Stomach smooth muscle (tissue), 2 donors: Measurements from ENCODE around the gene NTRK1.
A peak's percentile ranks its signal among the peaks of the same experiment; 100 is the strongest.
"Not testable (repeated sequence)": the region's sequence is repeated elsewhere in the genome, so short reads cannot be mapped to it uniquely, and the experiment has no call there.

ENCODE experiments used
- H3K27ac ChIP-seq: one replicate; pipeline ENCODE4 v1.7.0; 2013; ENCODE audit warnings: mild to moderate bottlenecking, low read length, inconsistent platforms
- H3K27me3 ChIP-seq, 2 donors: one replicate each; pipeline ENCODE4 v1.7.0; 2013; ENCODE audit warnings: low read length in 2 of 2; ENCODE audit not compliant: insufficient read depth in 2 of 2, control insufficient read depth in 1 of 2
- H3K36me3 ChIP-seq, 2 donors: one replicate each; pipeline ENCODE4 v1.7.0; 2013; ENCODE audit warnings: low read length in 2 of 2; ENCODE audit not compliant: control insufficient read depth in 2 of 2, insufficient read depth in 2 of 2
- H3K4me1 ChIP-seq: one replicate; pipeline ENCODE4 v1.7.0; 2013; ENCODE audit warnings: low read length; ENCODE audit not compliant: control insufficient read depth, insufficient read depth
- H3K4me3 ChIP-seq, 2 donors: one replicate each; pipeline ENCODE4 v1.7.0; 2013; ENCODE audit warnings: low read length in 2 of 2
- H3K9ac ChIP-seq, 2 donors: one replicate each; pipeline ENCODE4 v1.7.0; 2013; ENCODE audit warnings: low read length in 2 of 2, mild to moderate bottlenecking in 1 of 2
- H3K9me3 ChIP-seq, 2 donors: one replicate each; pipeline ENCODE4 v1.7.0; 2013; ENCODE audit warnings: low read length in 2 of 2; ENCODE audit not compliant: control insufficient read depth in 2 of 2
- donor health status: healthy.
- donor health status: Pancreatic carcinoma.

Gene NTRK1

GRCh38 chr1:156920233-156921052 is 59.8 kb downstream of the NTRK1 start, which contains the start of gene LRRC71:
Gene LRRC71, plus strand, starts transcription at chr1:156920632. Its CDS starts 172 bp downstream, at chr1:156920804.
- Histone ChIP-seq H3K4me1 (peaks cover 14% of the 10 kb centered on the region), H3K9me3 (no peaks in the 10 kb centered on the region), H3K4me3 (peak within 1 kb of the TSS in 1 of 2 donors; percentile 54), H3K27me3 (peaks cover 46 to 54% of the 10 kb centered on the region in 2 donors), H3K9ac (no peak within 1 kb of the TSS), H3K27ac (no peak within 1 kb of the TSS), H3K36me3 (peaks cover 0 to 3% of the 10 kb centered on the region in 2 donors)

- no peaks in the 10 kb centered on the region for H3K36me3 ChIP-seq
- no peak overlapping the region for H3K27ac ChIP-seq
- peaks cover 14% of the 10 kb centered on the region for H3K4me1 ChIP-seq
- no peak overlapping the region for H3K9ac ChIP-seq
- H3K4me3 ChIP-seq, result no peak overlapping the region
- H3K27me3 ChIP-seq, result peaks cover 46 to 60% of the 10 kb centered on the region in 2 donors
- no peaks in the 10 kb centered on the region for H3K9me3 ChIP-seq
Measured at GRCh38 chr1:156921053-156921529, 60.4 kb downstream of the NTRK1 start.

DNA sequence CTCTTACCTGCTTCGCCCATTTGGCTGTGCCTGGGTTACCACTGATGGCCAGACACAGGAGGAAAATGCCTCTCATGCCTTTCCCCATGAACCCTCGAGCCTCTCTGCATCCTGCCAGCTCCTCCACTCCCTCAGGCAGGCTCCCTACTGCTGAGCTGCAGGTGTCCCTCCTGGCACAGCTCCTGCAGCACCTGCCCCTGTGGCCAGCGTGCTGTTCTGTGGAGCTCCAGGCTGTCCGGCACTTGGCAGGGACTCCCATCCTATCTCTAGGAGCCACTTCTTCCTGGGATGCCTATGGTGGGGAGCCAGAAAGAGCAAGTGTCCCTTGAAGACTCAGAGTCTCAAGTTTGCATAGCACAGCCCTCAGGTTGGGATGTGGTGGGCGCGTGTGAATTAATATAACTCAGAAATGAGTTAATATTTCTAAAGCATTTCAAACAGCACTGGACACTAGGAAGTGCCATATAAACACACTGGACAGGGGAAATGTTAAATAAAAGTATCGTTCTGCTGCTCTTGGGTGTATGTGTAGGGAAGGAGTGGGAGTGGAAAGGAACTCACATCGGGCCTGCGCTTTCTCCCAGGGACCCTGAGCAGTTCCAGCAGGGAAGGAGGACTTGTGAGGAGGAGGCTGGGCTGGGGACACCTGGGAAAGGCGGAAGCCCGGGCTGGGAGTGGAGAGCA is 62.5 kb downstream of the NTRK1 start:
- H3K9me3 ChIP-seq, result no peaks in the 10 kb centered on the region
- H3K4me1 ChIP-seq, result peaks cover 25% of the 10 kb centered on the region
- peaks cover 57 to 79% of the 10 kb centered on the region in 2 donors for H3K27me3 ChIP-seq
- H3K4me3 ChIP-seq, result peak overlapping the region; percentile 8 to 29
- H3K27ac ChIP-seq, result no peak overlapping the region
- H3K9ac ChIP-seq, result no peak overlapping the region
- no peaks in the 10 kb centered on the region for H3K36me3 ChIP-seq

DNA sequence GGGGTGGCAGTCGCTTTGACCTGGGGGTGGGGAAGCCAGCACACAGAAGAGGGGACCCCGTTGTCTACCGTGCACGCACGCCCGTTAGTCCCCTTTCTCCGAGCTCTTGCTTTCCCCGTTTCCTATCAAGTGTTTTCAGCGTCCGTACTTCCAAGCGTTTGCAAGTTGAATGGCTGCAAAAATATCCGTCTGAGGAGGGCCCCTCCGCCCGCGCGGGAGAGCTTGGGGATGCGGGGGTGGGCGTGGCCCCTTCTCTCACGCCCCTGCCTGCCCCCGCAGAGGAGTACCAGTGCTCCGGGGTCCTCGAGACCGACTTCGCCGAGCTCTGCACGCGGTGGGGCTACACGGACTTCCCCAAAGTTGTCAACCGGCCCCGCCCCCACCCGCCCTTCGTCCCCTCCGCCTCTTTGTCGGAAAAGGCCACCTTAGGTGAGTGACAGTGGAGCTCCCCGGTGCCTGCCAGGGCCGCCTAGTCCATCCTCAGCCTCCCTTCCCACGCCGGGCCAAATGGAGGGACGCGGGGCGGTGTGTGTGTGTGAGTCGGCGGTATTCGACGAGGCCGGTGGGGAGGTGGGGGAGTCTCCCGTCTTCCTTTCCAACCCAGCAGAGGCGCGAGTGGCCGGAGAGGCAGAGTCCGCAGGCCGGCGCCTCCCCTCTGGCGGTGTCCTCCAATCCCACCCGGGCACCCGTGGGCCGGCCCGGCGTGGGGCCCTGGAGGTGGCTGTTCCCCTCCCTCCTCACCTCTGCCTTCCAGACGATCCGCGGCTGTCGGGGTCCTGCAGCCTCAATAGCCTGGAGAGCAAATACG is 63.2 kb downstream of the NTRK1 start:
- no peaks in the 10 kb centered on the region for H3K9me3 ChIP-seq
- peak overlapping the region; percentile 8 to 29 for H3K4me3 ChIP-seq
- no peak overlapping the region for H3K9ac ChIP-seq
- H3K36me3 ChIP-seq, result no peaks in the 10 kb centered on the region
- H3K27ac ChIP-seq, result no peak overlapping the region
- H3K27me3 ChIP-seq, result peaks cover 59 to 82% of the 10 kb centered on the region in 2 donors
- peaks cover 25% of the 10 kb centered on the region for H3K4me1 ChIP-seq

DNA sequence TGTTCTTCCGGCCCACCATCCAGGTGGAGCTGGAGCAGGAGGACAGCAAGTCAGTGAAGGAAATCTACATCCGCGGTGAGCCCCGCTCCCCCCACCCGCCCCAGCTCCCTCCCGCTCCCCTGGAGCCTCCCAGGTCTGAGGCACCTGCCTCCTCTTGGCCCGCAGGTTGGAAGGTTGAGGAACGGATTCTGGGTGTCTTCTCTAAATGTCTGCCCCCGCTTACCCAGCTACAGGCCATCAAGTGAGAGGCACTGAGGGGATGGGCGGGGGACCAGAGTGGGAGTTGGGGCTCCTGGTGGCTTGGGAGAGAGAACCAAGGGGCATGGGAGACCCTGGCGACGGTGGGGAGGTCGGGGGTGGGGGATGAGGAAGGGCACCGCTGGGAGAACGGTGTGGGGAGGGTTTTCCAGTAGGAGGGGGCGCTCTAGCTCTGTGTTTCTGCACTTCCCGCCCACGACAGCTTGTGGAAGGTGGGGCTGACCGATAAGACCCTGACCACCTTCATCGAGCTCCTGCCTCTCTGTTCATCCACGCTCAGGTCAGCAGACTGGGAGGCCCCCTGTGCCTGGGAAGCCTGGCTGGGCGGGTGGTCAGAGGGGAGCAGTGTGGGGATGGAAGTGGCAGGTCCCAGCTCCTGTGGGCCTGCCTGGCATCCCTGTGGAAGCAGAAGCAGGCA is 64.0 kb downstream of the NTRK1 start:
- no peak overlapping the region for H3K27ac ChIP-seq
- peaks cover 66 to 90% of the 10 kb centered on the region in 2 donors for H3K27me3 ChIP-seq
- no peaks in the 10 kb centered on the region for H3K36me3 ChIP-seq
- no peak overlapping the region for H3K4me3 ChIP-seq
- no peak overlapping the region for H3K9ac ChIP-seq
- no peaks in the 10 kb centered on the region for H3K9me3 ChIP-seq
- H3K4me1 ChIP-seq, result peaks cover 25% of the 10 kb centered on the region

DNA sequence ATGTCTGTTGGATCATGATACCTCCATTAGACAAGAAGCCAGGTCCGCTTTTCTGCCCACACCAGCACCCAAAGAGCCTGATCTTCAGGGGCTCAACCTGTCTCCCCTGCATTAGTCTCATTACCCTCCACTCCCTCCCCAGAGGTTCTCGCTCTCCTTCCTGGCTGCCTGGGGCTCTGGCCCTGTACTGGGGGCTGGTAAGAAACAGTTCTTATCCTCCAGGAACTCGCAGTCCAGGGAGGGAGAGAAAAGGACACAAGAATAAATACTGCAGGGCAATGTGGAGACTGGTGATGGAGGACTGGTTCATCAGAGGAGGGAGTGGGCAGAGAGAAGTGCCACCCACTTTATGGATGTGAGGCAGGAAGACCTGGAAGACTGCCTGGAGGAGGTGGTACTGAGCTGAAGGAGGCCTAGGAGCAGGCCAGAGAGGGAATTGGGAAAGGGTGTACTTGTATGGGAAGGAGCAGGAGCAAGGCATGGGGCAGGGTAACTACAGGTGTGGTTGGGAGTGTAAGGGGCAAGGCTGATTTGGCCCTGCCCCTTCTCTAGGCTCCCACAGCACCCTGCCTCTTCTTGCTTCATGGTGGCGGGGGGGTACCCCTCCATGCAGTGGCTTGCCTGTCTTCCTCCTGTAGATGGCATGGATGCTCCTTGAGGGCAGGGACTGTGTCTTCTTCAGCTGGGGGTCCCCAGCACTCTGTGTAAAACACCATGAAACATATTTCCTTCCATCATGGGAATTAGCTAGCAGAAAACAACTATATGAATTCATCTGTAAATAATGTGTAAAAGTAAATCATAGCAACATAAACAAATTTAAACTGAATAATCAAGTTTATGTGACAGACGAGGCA is 64.7 kb downstream of the NTRK1 start:
- H3K27me3 ChIP-seq, result peaks cover 66 to 84% of the 10 kb centered on the region in 2 donors
- H3K27ac ChIP-seq, result no peak overlapping the region
- H3K4me1 ChIP-seq, result peaks cover 19% of the 10 kb centered on the region
- no peak overlapping the region for H3K4me3 ChIP-seq
- no peak overlapping the region for H3K9ac ChIP-seq
- no peaks in the 10 kb centered on the region for H3K36me3 ChIP-seq
- H3K9me3 ChIP-seq, result no peaks in the 10 kb centered on the region

- Histone ChIP-seq H3K4me3 (no peak overlapping the region), H3K9me3 (no peaks in the 10 kb centered on the region), H3K9ac (no peak overlapping the region), H3K36me3 (no peaks in the 10 kb centered on the region), H3K27me3 (peaks cover 60 to 76% of the 10 kb centered on the region in 2 donors), H3K4me1 (peaks cover 17% of the 10 kb centered on the region), H3K27ac (no peak overlapping the region)
Measured at GRCh38 chr1:156926175-156926574, 65.5 kb downstream of the NTRK1 start.

DNA sequence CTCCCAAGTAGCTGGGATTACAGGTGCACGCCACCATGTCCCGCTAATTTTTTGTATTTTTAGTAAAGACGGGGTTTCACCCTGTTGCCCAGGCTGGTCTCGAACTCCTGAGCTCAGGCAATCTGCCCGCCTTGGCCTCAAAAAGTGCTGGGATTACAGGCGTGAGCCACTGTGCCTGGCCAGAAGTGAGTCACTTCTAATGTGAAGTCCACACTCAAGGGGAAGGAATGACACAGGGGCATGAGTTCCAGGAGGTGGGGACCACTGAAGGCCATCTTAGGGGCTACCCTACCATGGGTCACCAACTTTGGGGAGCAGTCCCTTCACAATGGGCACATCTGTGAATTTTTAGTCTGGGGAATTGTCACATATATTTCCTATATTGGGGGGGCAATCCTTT is 66.0 kb downstream of the NTRK1 start:
- H3K4me1 ChIP-seq, result peaks cover 20% of the 10 kb centered on the region
- not testable (repeated sequence) for H3K4me3 ChIP-seq, H3K36me3 ChIP-seq, H3K9ac ChIP-seq, H3K27ac ChIP-seq, H3K9me3 ChIP-seq
- H3K27me3 ChIP-seq, result peaks cover 55 to 72% of the 10 kb centered on the region in 2 donors

DNA sequence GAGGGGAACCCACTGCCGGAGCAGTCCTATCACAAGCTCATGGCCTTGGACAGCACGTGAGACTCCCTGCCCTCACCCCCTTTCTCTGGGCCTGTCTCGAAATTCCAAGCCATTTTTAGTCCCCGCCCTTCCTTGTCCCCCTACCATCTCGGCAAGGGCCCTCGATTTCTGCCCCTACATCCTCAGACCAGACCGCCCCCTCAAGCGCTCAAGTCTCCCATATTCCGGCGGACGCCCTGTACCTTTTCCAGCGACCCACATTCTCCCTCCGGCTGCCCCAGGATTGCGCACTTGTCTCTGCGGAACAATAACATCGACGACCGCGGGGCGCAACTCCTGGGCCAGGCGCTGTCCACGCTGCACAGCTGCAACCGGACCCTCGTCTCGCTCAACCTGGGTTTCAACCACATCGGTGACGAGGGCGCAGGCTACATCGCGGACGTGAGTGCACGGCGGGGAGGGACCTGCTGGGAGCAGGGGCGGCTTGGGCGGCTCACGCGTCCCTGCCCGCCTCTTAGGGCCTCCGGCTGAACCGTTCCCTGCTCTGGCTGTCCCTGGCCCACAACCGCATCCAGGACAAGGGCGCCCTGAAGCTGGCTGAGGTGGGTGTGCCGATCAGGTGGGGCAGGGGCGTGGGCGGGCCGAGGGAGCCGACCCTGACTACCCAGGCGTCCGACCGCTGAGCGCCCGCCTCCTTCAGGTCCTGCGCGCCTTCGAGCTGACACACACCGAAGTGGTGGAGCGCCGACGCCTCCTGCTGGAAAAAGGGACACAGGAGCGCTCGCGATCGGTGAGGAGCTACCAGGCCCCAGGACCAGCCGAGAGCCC is 66.8 kb downstream of the NTRK1 start:
- Histone ChIP-seq H3K36me3 (no peaks in the 10 kb centered on the region), H3K27ac (no peak overlapping the region), H3K4me1 (peaks cover 23% of the 10 kb centered on the region), H3K9ac (no peak overlapping the region), H3K4me3 (peak overlapping the region; percentile 40 to 54), H3K27me3 (peaks cover 48 to 65% of the 10 kb centered on the region in 2 donors), H3K9me3 (no peaks in the 10 kb centered on the region)
